ENCODE measurements around the gene BCOR.

DNA sequence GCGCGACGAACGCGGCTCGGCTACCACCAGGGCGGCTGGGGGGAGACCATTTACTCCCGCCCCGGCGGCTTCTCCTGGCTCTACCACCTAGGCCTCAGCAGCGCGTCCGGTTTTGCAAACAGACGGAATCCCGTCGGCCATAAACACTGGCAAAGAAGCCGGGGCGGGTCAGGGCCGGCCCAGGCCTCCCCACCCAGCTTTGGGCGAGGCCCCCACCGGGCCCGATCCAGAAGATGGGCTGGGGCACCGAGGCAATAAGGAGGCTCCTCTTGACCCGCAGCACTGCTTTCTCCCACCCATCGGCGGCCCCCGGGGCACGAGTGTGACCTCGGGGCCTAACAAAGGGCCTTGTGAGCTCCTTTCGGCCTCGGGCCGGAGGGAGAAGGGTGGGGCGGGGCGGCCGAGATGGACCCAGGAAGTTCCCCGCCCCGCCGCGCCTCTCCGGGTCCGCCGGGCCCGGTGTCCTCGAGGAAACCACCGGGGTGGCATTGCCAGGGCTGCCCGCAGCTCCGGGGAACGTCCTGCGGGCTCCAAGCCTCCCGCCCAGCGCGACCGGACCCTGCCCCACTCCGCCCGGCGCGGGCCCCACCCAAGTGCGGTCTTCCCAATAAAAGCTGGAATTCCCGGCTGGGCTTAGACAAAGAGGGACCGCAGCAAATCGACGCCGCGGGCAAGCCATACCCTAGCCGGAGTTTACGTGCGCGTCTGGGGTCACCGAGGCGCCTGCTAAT lies 5.9 kb downstream of the BCOR start:
- TF ChIP-seq, protein P1, sequence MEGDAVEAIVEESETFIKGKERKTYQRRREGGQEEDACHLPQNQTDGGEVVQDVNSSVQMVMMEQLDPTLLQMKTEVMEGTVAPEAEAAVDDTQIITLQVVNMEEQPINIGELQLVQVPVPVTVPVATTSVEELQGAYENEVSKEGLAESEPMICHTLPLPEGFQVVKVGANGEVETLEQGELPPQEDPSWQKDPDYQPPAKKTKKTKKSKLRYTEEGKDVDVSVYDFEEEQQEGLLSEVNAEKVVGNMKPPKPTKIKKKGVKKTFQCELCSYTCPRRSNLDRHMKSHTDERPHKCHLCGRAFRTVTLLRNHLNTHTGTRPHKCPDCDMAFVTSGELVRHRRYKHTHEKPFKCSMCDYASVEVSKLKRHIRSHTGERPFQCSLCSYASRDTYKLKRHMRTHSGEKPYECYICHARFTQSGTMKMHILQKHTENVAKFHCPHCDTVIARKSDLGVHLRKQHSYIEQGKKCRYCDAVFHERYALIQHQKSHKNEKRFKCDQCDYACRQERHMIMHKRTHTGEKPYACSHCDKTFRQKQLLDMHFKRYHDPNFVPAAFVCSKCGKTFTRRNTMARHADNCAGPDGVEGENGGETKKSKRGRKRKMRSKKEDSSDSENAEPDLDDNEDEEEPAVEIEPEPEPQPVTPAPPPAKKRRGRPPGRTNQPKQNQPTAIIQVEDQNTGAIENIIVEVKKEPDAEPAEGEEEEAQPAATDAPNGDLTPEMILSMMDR (IDR thresholded peaks at IDR 0.05; ENCODE audit: insufficient read depth, low read length, poor library complexity, severe bottlenecking), result no peak
- no peak for TF ChIP-seq EZH2phosphoT487 (conservative IDR thresholded peaks at IDR 0.05; ENCODE audit: low read length)
